HUES6 (cell line): ENCODE measurements around the gene PADI1.

Source experiments
- H3K27ac ChIP-seq: 2 replicates; pipeline ENCODE4 v1.7.0; 2013; ENCODE audit warnings: low read depth, mild to moderate bottlenecking, low read length, inconsistent platforms
- H3K27me3 ChIP-seq: 2 replicates; pipeline ENCODE4 v1.6.1; 2013; ENCODE audit warnings: low read length; ENCODE audit not compliant: control insufficient read depth, insufficient read depth
- H3K36me3 ChIP-seq: 2 replicates; pipeline ENCODE4 v1.6.1; 2013; ENCODE audit warnings: low read length; ENCODE audit not compliant: control insufficient read depth, insufficient read depth
- H3K4me1 ChIP-seq: 2 replicates; pipeline ENCODE4 v1.6.1; 2013; ENCODE audit warnings: low read length; ENCODE audit not compliant: control insufficient read depth, insufficient read depth
- H3K4me3 ChIP-seq: 2 replicates; pipeline ENCODE4 v1.5.1; 2013; ENCODE audit warnings: low read depth, low read length
- H3K9ac ChIP-seq: one replicate; pipeline ENCODE4 v1.6.1; 2013; ENCODE audit warnings: mild to moderate bottlenecking, low read length
- H3K9me3 ChIP-seq: 2 replicates; pipeline ENCODE4 v1.6.1; 2013; ENCODE audit warnings: low read depth, low read length; ENCODE audit not compliant: control insufficient read depth, insufficient read depth

Gene PADI1

GRCh38 chr1:17200246-17200645, 4.7 kb upstream of the PADI1 start:
- Histone ChIP-seq H3K27ac (no peak overlapping the region), H3K4me3 (no peak overlapping the region), H3K9ac (no peak overlapping the region), H3K27me3 (peaks cover 2% of the 10 kb centered on the region; the same call in 1 of the 2 replicates), H3K36me3 (no peaks in the 10 kb centered on the region), H3K4me1 (peaks cover 10% of the 10 kb centered on the region; the same call in 1 of the 2 replicates), H3K9me3 (no peaks in the 10 kb centered on the region)

GRCh38 chr1:17200756-17201155, 4.2 kb upstream of the PADI1 start:
- Histone ChIP-seq H3K4me3 (no peak overlapping the region), H3K9me3 (no peaks in the 10 kb centered on the region), H3K36me3 (no peaks in the 10 kb centered on the region), H3K9ac (no peak overlapping the region), H3K27ac (no peak overlapping the region), H3K27me3 (peaks cover 2% of the 10 kb centered on the region; the same call in 1 of the 2 replicates), H3K4me1 (peaks cover 10% of the 10 kb centered on the region; the same call in 1 of the 2 replicates)

DNA sequence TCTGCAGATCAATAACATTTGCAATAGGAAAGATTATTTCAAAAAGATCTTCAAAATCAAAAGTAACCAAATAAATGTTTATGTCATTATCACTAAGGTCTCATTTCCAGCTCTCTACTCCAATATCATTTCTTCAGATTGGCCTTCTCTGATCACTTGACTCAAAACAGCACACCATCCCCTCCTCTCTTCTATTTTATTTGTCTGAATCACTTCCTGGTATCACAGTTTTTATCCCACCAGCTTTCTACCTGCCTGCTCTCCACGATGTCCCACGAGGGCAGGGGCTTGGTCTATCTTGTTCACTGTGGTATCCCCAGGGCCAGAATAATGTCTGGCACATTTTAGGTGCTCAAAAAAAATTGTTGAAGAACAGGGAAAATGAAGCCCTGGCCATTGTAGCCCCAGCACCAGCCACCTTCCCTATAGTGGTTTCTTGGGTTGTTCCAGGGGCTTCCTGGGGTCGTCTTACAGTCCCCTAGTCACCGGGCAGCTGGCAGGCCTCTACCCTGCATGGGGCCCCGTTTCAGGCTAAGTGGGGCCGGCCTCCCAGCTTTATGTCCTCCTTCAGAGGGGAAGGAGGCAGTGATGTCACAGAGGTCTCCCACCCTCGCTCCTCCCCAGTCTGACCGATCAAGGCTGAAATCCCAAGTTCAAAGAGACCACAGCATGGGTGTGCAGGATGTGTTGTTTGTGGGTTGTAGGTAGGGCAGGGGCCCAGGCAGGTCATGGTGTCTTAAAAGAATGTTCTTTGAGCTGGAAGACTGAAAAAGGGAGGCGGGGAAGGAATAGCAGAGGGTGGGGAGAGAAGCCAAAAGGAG, 3.5 kb upstream of the PADI1 start:
- H3K9me3 ChIP-seq: no peaks in the 10 kb centered on the region
- no peaks in the 10 kb centered on the region for H3K36me3 ChIP-seq
- no peak overlapping the region for H3K4me3 ChIP-seq
- no peak overlapping the region for H3K9ac ChIP-seq
- H3K27me3 ChIP-seq: peaks cover 2% of the 10 kb centered on the region; the same call in 1 of the 2 replicates
- peaks cover 10% of the 10 kb centered on the region; the same call in 1 of the 2 replicates for H3K4me1 ChIP-seq
- H3K27ac ChIP-seq: no peak overlapping the region

- Histone ChIP-seq H3K36me3 (no peaks in the 10 kb centered on the region), H3K4me1 (peaks cover 13% of the 10 kb centered on the region; the same call in 1 of the 2 replicates), H3K27ac (no peak overlapping the region), H3K9ac (no peak overlapping the region), H3K4me3 (no peak overlapping the region), H3K27me3 (peaks cover 2% of the 10 kb centered on the region; the same call in 1 of the 2 replicates), H3K9me3 (no peaks in the 10 kb centered on the region)
Measured at GRCh38 chr1:17205652-17206051, 724 bp downstream of the PADI1 start.

DNA sequence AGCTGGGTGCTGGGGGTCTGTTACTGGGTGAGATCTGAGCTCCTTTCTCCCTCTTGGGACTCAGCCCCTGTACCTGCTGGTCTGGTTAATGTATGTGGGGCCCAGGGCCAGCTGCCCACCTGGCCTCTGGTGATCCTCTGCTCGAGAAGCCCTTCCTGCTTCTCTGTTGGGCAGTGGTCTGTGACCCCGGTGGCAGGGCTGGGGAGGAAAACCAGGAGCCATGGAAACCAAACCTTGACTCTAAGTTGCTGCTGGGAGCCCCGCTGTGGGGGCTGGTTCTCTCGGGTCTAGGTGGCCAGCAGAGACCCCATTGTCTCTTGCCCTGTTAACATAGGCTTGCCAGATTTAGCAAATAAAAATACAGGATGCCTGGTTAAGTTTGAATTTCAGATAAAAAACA, 1.3 kb downstream of the PADI1 start:
- Histone ChIP-seq H3K4me3 (no peak overlapping the region), H3K27ac (no peak overlapping the region), H3K27me3 (peaks cover 2% of the 10 kb centered on the region; the same call in 1 of the 2 replicates), H3K9me3 (no peaks in the 10 kb centered on the region), H3K4me1 (peaks cover 13% of the 10 kb centered on the region; the same call in 1 of the 2 replicates), H3K9ac (no peak overlapping the region), H3K36me3 (no peaks in the 10 kb centered on the region)

DNA sequence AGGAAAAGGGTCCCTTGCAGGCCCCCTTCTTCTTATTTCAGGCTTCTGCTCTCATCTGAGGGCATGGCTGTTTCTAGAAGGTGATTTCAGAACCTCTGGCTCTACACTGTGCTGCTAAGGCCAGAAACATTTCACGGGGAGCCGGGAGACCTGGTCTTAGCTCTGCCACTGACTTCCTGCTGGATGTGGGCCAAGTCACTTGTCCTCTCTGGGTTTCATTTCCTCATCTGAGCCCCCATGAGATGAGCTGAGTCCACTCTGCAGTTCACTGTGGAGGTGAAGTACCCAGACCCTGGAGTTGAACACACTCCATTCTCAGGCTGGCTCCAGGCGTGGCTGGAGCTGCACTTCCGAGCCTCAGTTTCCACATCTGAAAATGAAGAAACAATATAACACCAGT, 2.1 kb downstream of the PADI1 start:
- no peak overlapping the region for H3K9ac ChIP-seq
- H3K4me1 ChIP-seq: peaks cover 10% of the 10 kb centered on the region; the same call in 1 of the 2 replicates
- no peak overlapping the region for H3K27ac ChIP-seq
- H3K4me3 ChIP-seq: no peak overlapping the region
- no peaks in the 10 kb centered on the region for H3K9me3 ChIP-seq
- no peaks in the 10 kb centered on the region for H3K36me3 ChIP-seq
- H3K27me3 ChIP-seq: peaks cover 2% of the 10 kb centered on the region; the same call in 1 of the 2 replicates

DNA sequence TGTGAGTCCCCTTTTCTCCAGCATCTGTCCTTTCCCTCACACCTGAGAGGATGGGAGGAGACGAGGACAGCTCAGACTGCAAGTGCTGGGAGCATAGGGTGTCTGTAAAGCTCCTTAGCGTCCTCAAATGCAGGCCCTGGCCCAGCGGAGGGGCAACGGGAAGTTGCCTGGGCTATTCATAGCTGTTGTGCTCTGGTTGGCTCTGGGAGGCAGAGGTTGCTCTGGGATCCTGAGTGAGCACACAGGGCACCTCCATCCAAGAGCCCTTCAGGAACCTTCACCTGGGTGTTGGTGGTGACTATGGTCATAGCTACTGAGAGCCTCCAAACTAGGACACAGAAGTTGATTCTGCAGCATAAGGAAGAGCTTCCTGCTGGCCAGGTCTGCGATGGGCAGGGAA, 2.6 kb downstream of the PADI1 start:
- no peak overlapping the region for H3K4me3 ChIP-seq
- no peaks in the 10 kb centered on the region for H3K9me3 ChIP-seq
- H3K4me1 ChIP-seq: peaks cover 10% of the 10 kb centered on the region; the same call in 1 of the 2 replicates
- H3K27me3 ChIP-seq: peaks cover 2% of the 10 kb centered on the region; the same call in 1 of the 2 replicates
- H3K36me3 ChIP-seq: no peaks in the 10 kb centered on the region
- no peak overlapping the region for H3K9ac ChIP-seq
- H3K27ac ChIP-seq: no peak overlapping the region

- no peaks in the 10 kb centered on the region for H3K36me3 ChIP-seq
- H3K27me3 ChIP-seq: peaks cover 2% of the 10 kb centered on the region; the same call in 1 of the 2 replicates
- H3K4me3 ChIP-seq: no peak overlapping the region
- no peaks in the 10 kb centered on the region for H3K9me3 ChIP-seq
- no peak overlapping the region for H3K9ac ChIP-seq
- H3K27ac ChIP-seq: no peak overlapping the region
- H3K4me1 ChIP-seq: peaks cover 14% of the 10 kb centered on the region; the same call in 1 of the 2 replicates
Measured at GRCh38 chr1:17207966-17208418, 3.1 kb downstream of the PADI1 start.

- Histone ChIP-seq H3K4me3 (no peak overlapping the region), H3K36me3 (no peaks in the 10 kb centered on the region), H3K27me3 (peaks cover 2% of the 10 kb centered on the region; the same call in 1 of the 2 replicates), H3K4me1 (peaks cover 20% of the 10 kb centered on the region; the same call in 1 of the 2 replicates), H3K9me3 (no peaks in the 10 kb centered on the region), H3K27ac (no peak overlapping the region), H3K9ac (no peak overlapping the region)
Measured at GRCh38 chr1:17208546-17208945, 3.6 kb downstream of the PADI1 start.

DNA sequence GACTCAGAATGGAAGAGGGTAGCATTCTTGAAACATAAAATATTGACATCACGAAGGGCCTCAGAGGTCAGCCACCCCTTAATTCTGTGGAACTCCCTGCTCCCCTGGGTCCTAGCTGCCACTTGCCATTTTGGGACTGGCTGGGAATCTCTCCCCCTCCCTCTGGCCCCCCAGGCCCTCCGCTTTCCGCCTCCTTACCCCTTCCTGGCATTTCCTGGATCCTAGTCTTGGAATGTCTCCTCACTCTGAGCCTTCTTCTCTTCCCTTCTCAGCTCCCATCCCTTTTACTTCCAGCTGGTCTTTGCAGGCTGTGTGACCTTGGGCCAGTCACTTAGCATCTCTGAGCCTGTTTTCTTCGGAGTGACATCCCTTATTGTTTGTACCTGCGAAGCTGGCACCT, 4.5 kb downstream of the PADI1 start:
- Histone ChIP-seq H3K27ac (no peak overlapping the region), H3K4me1 (peaks cover 24% of the 10 kb centered on the region; the same call in 1 of the 2 replicates), H3K9ac (no peak overlapping the region)

DNA sequence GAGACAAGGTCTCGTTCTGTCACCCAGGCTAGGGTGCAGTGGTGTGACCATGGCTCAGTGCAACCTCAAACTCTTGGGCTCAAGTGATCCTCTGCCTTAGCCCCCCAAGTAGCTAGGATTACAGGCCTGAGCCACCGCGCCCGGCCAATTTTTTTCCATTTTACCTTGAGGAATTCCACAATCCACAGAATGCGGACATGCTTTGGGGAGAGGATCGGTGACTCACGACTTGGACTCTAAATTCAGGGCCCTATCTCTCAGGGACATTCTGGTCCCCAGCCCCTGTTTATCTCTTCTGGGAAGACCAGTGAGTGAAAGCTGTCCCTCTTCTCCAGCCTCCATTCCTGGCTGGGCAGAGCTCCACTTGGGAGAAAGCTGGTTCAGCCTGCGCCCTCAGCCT, 5.2 kb downstream of the PADI1 start:
- H3K27ac ChIP-seq: no peak overlapping the region
- no peaks in the 10 kb centered on the region for H3K9me3 ChIP-seq
- no peaks in the 10 kb centered on the region for H3K36me3 ChIP-seq
- no peak overlapping the region for H3K9ac ChIP-seq
- no peak overlapping the region for H3K4me3 ChIP-seq
- no peaks in the 10 kb centered on the region for H3K27me3 ChIP-seq
- H3K4me1 ChIP-seq: peaks cover 31% of the 10 kb centered on the region

More for the DNA sequence above, 4.5 kb downstream of the PADI1 start:
- Histone ChIP-seq H3K36me3 (no peaks in the 10 kb centered on the region), H3K27me3 (no peaks in the 10 kb centered on the region), H3K9me3 (no peaks in the 10 kb centered on the region), H3K4me3 (no peak overlapping the region)
